ENCODE measurements around the gene DMRTB1.
A peak's percentile ranks its signal among the peaks of the same experiment; 100 is the strongest.

DMRTB1 gene

GRCh38 chr1:53463961-53464899, 5.0 kb downstream of the DMRTB1 start:
- DNase-seq (ENCODE audit: low spot score), result no peak

- no peak for DNase-seq (ENCODE audit: low spot score)
Measured at GRCh38 chr1:53465023-53465957, 6.1 kb downstream of the DMRTB1 start.

- DNase-seq (ENCODE audit: low spot score), result no peak
Measured at GRCh38 chr1:53467391-53467790, 8.2 kb downstream of the DMRTB1 start.

- DNase-seq (ENCODE audit: low spot score), result no peak
Measured at GRCh38 chr1:53468374-53468773, 9.2 kb downstream of the DMRTB1 start.

GRCh38 chr1:53469373-53469772, 10.2 kb downstream of the DMRTB1 start:
- DNase-seq (ENCODE audit: low spot score), result no peak

- DNase-seq (ENCODE audit: low spot score), result peak; percentile 93
Measured at GRCh38 chr1:53470155-53470554, 11.0 kb downstream of the DMRTB1 start.

- DNase-seq (ENCODE audit: low spot score), result no peak
Measured at GRCh38 chr1:53470584-53470983, 11.4 kb downstream of the DMRTB1 start.

- DNase-seq (ENCODE audit: low spot score), result no peak
Measured at GRCh38 chr1:53471000-53471399, 11.8 kb downstream of the DMRTB1 start.

GRCh38 chr1:53473463-53473862, 14.3 kb downstream of the DMRTB1 start:
- no peak for DNase-seq (ENCODE audit: low spot score)

GRCh38 chr1:53475664-53476063, 16.5 kb downstream of the DMRTB1 start:
- no peak for DNase-seq (ENCODE audit: low spot score)

- DNase-seq (ENCODE audit: low spot score), result no peak
Measured at GRCh38 chr1:53476579-53476978, 17.4 kb downstream of the DMRTB1 start.

- no peak for DNase-seq (ENCODE audit: low spot score)
Measured at GRCh38 chr1:53477651-53478501, 18.7 kb downstream of the DMRTB1 start.

GRCh38 chr1:53478502-53478818, 19.3 kb downstream of the DMRTB1 start:
- DNase-seq (ENCODE audit: low spot score), result no peak

- no peak for DNase-seq (ENCODE audit: low spot score)
Measured at GRCh38 chr1:53480678-53481077, 21.5 kb downstream of the DMRTB1 start.

GRCh38 chr1:53481456-53481855, 22.3 kb downstream of the DMRTB1 start:
- no peak for DNase-seq (ENCODE audit: low spot score)

- no peak for DNase-seq (ENCODE audit: low spot score)
Measured at GRCh38 chr1:53482441-53483153, 23.4 kb downstream of the DMRTB1 start.

- no peak for DNase-seq (ENCODE audit: low spot score)
Measured at GRCh38 chr1:53483170-53483569, 24.0 kb downstream of the DMRTB1 start.

- DNase-seq (ENCODE audit: low spot score), result no peak
Measured at GRCh38 chr1:53483656-53484055, 24.5 kb downstream of the DMRTB1 start.

- no peak for DNase-seq (ENCODE audit: low spot score)
Measured at GRCh38 chr1:53484705-53485477, 25.7 kb downstream of the DMRTB1 start.
